Measurements from ENCODE around the gene MAP2K5. TPM values are rescaled to one million over a fixed set of nuclear protein-coding genes. Genes with fewer than 3 reads are reported as not detected.

MAP2K5 gene
- 5.2 and 6.2 TPM in 2 replicates for total RNA-seq

GRCh38 chr15:67542420-67543347, at the start of gene MAP2K5:
TSS of gene MAP2K5 (plus strand) at chr15:67542703. CDS start at chr15:67543336, 633 bp downstream.

GRCh38 chr15:67521029-67521782, 21.3 kb upstream of the MAP2K5 start, which contains the start of gene C15orf61:
TSS of gene C15orf61 (plus strand) at chr15:67521131. CDS start at chr15:67521249, 118 bp downstream.

GRCh38 chr15:67824976-67825880, 282.7 kb downstream of the MAP2K5 start, which contains the start of gene SKOR1:
TSS of gene SKOR1 (plus strand) at chr15:67825509. CDS start at chr15:67825603, 94 bp downstream.

GRCh38 chr15:67839929-67840748, 297.6 kb downstream of the MAP2K5 start, which contains the start of gene RNU6-1:
TSS of gene RNU6-1 (minus strand) at chr15:67840045.

Other genes starting within 250 kb of the MAP2K5 start
- gene C15orf61, start 21.6 kb upstream of the MAP2K5 start, total RNA-seq: 5.2 and 6.2 TPM in 2 replicates